Parathyroid adenoma (tissue), 2 donors: Measurements from ENCODE around the gene FBXO42.

Experiments
- H2AFZ ChIP-seq: fragments of 300-600 bp; sonication (generic); one replicate; pipeline ENCODE4 v1.7.0; 2017; ENCODE audit warnings: antibody characterized with exemption, mild to moderate bottlenecking
- H3K27ac ChIP-seq: fragments of 300-600 bp; sonication (generic); one replicate; pipeline ENCODE4 v1.7.0; 2017
- H3K27me3 ChIP-seq: fragments of 300-600 bp; sonication (generic); one replicate; pipeline ENCODE4 v1.7.0; 2017; ENCODE audit warnings: low read length; ENCODE audit not compliant: control insufficient read depth, insufficient read depth
- H3K36me3 ChIP-seq: fragments of 300-600 bp; sonication (generic); one replicate; pipeline ENCODE4 v1.7.0; 2017; ENCODE audit warnings: low read length; ENCODE audit not compliant: control insufficient read depth, insufficient read depth
- H3K4me1 ChIP-seq: fragments of 300-600 bp; sonication (generic); one replicate; pipeline ENCODE4 v1.7.0; 2017; ENCODE audit warnings: control low read depth
- H3K4me2 ChIP-seq: fragments of 300-600 bp; sonication (generic); one replicate; pipeline ENCODE4 v1.7.0; 2017; ENCODE audit warnings: low read length
- H3K4me3 ChIP-seq: fragments of 300-600 bp; sonication (generic); one replicate; pipeline ENCODE4 v1.7.0; 2017; ENCODE audit warnings: low read depth, low read length
- H3K79me2 ChIP-seq: fragments of 300-600 bp; sonication (generic); one replicate; pipeline ENCODE4 v1.7.0; 2017; ENCODE audit warnings: control low read depth
- H3K9ac ChIP-seq: fragments of 300-600 bp; sonication (generic); one replicate; pipeline ENCODE4 v1.7.0; 2017; ENCODE audit warnings: mild to moderate bottlenecking
- H3K9me3 ChIP-seq: fragments of 300-600 bp; sonication (generic); one replicate; pipeline ENCODE4 v1.7.0; 2017; ENCODE audit warnings: low read length; ENCODE audit not compliant: control insufficient read depth
- CTCF ChIP-seq: fragments of 300-600 bp; sonication (generic); IDR thresholded peaks from one replicate; pipeline ENCODE4 v1.7.0; 2017; ENCODE audit warnings: antibody characterized with exemption, mild to moderate bottlenecking
- donor health status: primary hyperparathyroidism.

Gene FBXO42

GRCh38 chr1:16372535-16373285 is 20.4 kb upstream of the FBXO42 start:
- no peak for TF ChIP-seq CTCF
- no peak overlapping the region for H3K27ac ChIP-seq
- H3K79me2 ChIP-seq, result peaks cover 65% of the 10 kb centered on the region
- H3K36me3 ChIP-seq, result no peaks in the 10 kb centered on the region
- H3K27me3 ChIP-seq, result no peaks in the 10 kb centered on the region
- no peak overlapping the region for H3K4me2 ChIP-seq
- H2AFZ ChIP-seq, result no peak overlapping the region
- no peak overlapping the region for H3K4me3 ChIP-seq
- peaks cover 10% of the 10 kb centered on the region for H3K4me1 ChIP-seq
- no peak overlapping the region for H3K9ac ChIP-seq
- H3K9me3 ChIP-seq, result no peaks in the 10 kb centered on the region

DNA sequence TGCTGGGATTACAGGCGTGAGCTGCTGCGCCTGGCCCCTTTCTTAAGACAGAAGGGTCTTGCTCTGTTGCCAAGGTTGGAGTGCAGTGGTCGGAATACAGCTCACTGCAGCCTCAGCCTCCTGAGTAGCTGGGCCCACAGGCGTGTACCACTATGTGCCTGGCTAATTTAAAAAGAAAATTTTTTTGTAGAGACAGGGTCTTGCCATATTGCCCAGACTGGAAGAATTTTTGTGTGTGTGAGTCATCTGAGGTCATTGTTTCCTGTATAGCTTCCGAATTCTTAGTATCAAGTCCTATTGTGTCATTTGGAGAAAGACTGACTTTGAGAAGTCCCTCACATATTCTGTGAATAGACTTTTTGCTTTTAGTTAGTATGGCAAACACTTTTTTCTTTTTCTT is 19.4 kb upstream of the FBXO42 start:
- Histone ChIP-seq H3K4me2 (no peak overlapping the region), H3K4me1 (peaks cover 10% of the 10 kb centered on the region), H3K27ac (no peak overlapping the region), H2AFZ (no peak overlapping the region), H3K9me3 (no peaks in the 10 kb centered on the region), H3K36me3 (no peaks in the 10 kb centered on the region), H3K4me3 (no peak overlapping the region), H3K79me2 (peaks cover 59% of the 10 kb centered on the region), H3K27me3 (no peaks in the 10 kb centered on the region), H3K9ac (no peak overlapping the region)
- no peak for TF ChIP-seq CTCF

DNA sequence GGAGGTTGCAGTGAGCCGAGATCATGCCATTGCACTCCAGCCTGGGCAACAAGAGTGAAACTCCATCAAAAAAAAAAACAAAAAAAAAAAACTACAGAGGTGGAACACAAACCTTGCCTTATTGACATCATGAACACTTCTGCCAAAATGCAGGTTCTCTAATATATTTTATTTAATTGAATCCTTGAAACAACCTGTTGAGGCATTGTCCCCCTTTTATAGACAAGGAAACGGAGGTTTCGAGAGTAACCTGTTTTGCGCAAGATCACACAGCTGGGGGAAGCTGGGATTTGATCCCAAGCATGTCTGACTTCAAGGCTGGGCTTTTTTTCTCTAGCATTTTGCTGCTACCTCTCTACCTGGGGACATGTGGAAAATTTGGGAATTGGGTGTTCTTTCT is 17.5 kb upstream of the FBXO42 start:
- no peak overlapping the region for H3K27ac ChIP-seq
- peaks cover 47% of the 10 kb centered on the region for H3K79me2 ChIP-seq
- no peaks in the 10 kb centered on the region for H3K27me3 ChIP-seq
- H3K36me3 ChIP-seq, result no peaks in the 10 kb centered on the region
- H3K4me3 ChIP-seq, result no peak overlapping the region
- no peak for TF ChIP-seq CTCF
- no peak overlapping the region for H3K4me2 ChIP-seq
- H3K9ac ChIP-seq, result no peak overlapping the region
- no peaks in the 10 kb centered on the region for H3K9me3 ChIP-seq
- peaks cover 2% of the 10 kb centered on the region for H3K4me1 ChIP-seq
- no peak overlapping the region for H2AFZ ChIP-seq

DNA sequence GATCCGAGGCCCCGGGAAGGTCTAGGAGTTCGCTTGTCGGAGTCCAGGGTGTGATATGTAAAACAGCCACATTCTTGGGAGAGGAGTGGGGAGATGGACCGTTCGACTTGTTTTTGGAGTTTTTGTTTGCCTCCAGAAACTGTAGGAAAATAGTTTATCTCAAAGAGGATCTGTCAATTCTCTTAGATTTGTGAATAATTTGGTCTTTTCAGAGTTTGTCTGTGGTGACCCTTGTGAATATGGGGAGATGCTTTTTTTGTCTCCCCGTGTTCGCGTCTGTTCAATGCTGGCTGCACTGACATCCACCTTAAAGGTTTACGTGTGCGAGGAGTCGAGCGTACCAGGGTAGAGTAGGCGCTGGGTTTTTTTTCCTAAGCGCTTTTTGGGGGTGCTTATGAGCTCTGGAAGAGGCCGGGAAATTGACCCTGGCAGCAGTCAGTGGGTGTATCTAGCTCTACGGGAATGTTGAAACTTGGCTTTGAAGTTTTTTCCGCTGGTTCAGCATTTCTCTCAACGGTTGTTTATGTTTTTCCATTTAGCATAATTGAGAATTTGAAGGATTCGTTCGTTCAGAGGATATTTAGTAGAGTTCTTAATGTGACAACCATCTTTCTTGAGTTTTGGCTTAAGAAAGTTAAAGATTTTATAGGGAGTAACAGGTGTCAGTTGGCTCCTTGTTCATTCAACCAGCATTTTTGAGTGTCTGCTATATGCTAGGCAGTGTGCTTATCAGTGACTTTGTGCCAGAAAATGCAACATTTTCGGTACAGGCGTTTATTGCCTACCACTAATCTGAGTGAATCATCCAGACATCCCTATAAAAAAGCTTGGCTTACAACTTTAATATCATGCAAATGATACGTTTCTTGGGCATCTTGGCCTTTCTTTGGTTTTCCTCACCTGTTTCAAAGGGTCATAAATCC is 15.9 kb upstream of the FBXO42 start:
- H3K79me2 ChIP-seq, result peaks cover 35% of the 10 kb centered on the region
- peaks cover 2% of the 10 kb centered on the region for H3K4me1 ChIP-seq
- peak overlapping the region; percentile 86 for H3K4me2 ChIP-seq
- no peak overlapping the region for H3K9ac ChIP-seq
- H2AFZ ChIP-seq, result peak overlapping the region; percentile 92
- peak overlapping the region; percentile 85 for H3K4me3 ChIP-seq
- H3K9me3 ChIP-seq, result no peaks in the 10 kb centered on the region
- H3K27ac ChIP-seq, result peak overlapping the region; percentile 95
- H3K36me3 ChIP-seq, result no peaks in the 10 kb centered on the region
- no peaks in the 10 kb centered on the region for H3K27me3 ChIP-seq
- TF ChIP-seq CTCF, result no peak
